SU-DHL-6 (cell line): ENCODE measurements around the gene ARVCF.

Experiments used
- CTCF ChIP-seq: fragments of 200-600 bp; sonication (generic); IDR thresholded peaks from one replicate; pipeline ENCODE4 v1.5.1; 2017; ENCODE audit warnings: antibody characterized with exemption, mild to moderate bottlenecking, low read length, moderate library complexity; ENCODE audit not compliant: insufficient read depth, poor library complexity, severe bottlenecking
- EZH2phosphoT487 ChIP-seq: fragments of 200-600 bp; sonication (generic), shearing (Covaris generic); conservative IDR thresholded peaks from 2 replicates; pipeline ENCODE4 v1.6.1; 2018; ENCODE audit warnings: mild to moderate bottlenecking, antibody characterized with exemption, low read length, moderate library complexity, mixed read lengths

- TF ChIP-seq CTCF: no peak
- TF ChIP-seq EZH2phosphoT487: no peak
These were observed 48.7 kb downstream of the ARVCF start for GRCh38 chr22:19967850-19968449.
